NCI-H1694 treated with DMSO at 0.1 percent for 48 hours (cell line): Measurements from ENCODE around the gene TAB2.

ENCODE experiments used
- DNase-seq: peaks from one replicate; lab custom pipeline; 2025; lab: John Stamatoyannopoulos, UW

The TAB2 gene

GRCh38 chr6:149317644-149318571, at the start of gene TAB2:
TSS of gene TAB2 (plus strand) at chr6:149317712. CDS start at chr6:149369998, 52,286 bp downstream.
- DNase-seq = no peak

- DNase-seq = no peak
Measured at GRCh38 chr6:149268146-149268545, 49.4 kb upstream of the TAB2 start.

GRCh38 chr6:149268768-149269167, 48.7 kb upstream of the TAB2 start:
- DNase-seq = no peak

GRCh38 chr6:149270616-149271015, 46.9 kb upstream of the TAB2 start:
- no peak for DNase-seq

GRCh38 chr6:149271348-149272340, 45.9 kb upstream of the TAB2 start:
- DNase-seq = no peak

GRCh38 chr6:149273318-149273717, 44.2 kb upstream of the TAB2 start:
- no peak for DNase-seq

- DNase-seq = no peak
Measured at GRCh38 chr6:149275621-149276020, 41.9 kb upstream of the TAB2 start.

- no peak for DNase-seq
Measured at GRCh38 chr6:149277621-149278020, 39.9 kb upstream of the TAB2 start.

- no peak for DNase-seq
Measured at GRCh38 chr6:149278997-149279396, 38.5 kb upstream of the TAB2 start.

- DNase-seq = no peak
Measured at GRCh38 chr6:149284904-149285303, 32.6 kb upstream of the TAB2 start.

GRCh38 chr6:149285626-149286025, 31.9 kb upstream of the TAB2 start:
- DNase-seq = no peak

GRCh38 chr6:149286905-149287304, 30.6 kb upstream of the TAB2 start:
- no peak for DNase-seq

GRCh38 chr6:149289192-149289781, 28.2 kb upstream of the TAB2 start:
- DNase-seq = no peak

- DNase-seq = no peak
Measured at GRCh38 chr6:149289966-149290365, 27.5 kb upstream of the TAB2 start.

- DNase-seq = no peak
Measured at GRCh38 chr6:149293244-149293643, 24.3 kb upstream of the TAB2 start.

GRCh38 chr6:149300563-149300962, 16.9 kb upstream of the TAB2 start:
- no peak for DNase-seq

- no peak for DNase-seq
Measured at GRCh38 chr6:149302723-149303122, 14.8 kb upstream of the TAB2 start.

GRCh38 chr6:149303468-149303867, 14.0 kb upstream of the TAB2 start:
- DNase-seq = no peak

- no peak for DNase-seq
Measured at GRCh38 chr6:149305372-149305771, 12.1 kb upstream of the TAB2 start.

- no peak for DNase-seq
Measured at GRCh38 chr6:149306967-149307366, 10.5 kb upstream of the TAB2 start.

GRCh38 chr6:149311293-149311692, 6.2 kb upstream of the TAB2 start:
- no peak for DNase-seq

GRCh38 chr6:149311766-149312165, 5.7 kb upstream of the TAB2 start:
- DNase-seq = no peak
